ENCODE data around the gene COL27A1. TPM values are rescaled to one million over a fixed set of nuclear protein-coding genes. Genes with fewer than 3 reads are reported as not detected.

COL27A1 gene
- total RNA-seq, 5 donors from 2014 or later (not counting 1 experiment from before 2014, with no cell fraction given) = 0.53 to 1.7 (median 0.95) TPM

DNA sequence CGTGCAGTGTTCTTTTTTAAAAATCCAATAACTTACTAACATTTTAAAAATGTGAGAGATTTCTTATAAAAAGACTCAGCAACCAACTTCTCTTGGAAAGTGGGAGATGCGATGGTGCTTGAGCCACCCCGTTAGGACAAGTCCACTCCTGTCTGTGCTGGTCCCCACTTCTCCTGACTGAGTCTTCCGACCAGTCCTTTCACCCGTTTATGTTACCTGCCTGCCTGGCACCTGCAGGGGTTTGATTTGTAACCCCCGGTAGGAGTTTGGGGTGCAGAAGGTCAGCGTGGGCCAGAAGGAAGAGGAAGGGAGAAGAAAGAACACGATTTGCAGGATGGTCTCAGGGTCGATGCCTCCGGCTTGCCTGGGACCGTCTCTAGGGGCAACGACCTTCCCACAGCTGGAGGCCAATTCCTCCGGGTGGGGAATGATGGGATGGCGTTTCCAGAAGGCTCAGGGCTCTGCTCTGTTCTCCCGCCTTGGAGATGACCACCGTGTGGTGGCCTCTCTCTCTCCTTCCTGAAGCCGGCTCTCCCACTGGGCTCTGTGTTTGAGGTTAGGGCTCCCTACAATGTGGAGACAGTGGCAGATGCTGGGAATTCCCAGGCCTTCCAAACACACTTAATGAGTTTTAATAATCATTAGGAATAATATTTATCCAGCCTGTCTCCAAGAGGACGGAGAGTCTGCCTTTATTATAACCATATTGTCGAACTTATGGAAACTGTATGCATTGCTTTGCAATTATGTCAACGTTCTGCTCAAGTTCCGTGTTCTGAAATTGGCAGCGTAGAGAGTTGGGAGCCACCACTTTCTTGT is 14.8 kb downstream of the COL27A1 start:
- no peaks in the 10 kb centered on the region for H3K4me1 ChIP-seq (ENCODE audit: control insufficient read depth in 1 of 2, extremely low read depth in 1 of 2, insufficient read depth in 2 of 2, low read length in 2 of 2)
- ATAC-seq (replicated peaks in 1 of 4) (no peak), DNase-seq (no peak)
- no peaks in the 10 kb centered on the region for H3K9me3 ChIP-seq
- H3K27ac ChIP-seq (ENCODE audit: low read length) = no peak overlapping the region
- no peaks in the 10 kb centered on the region for H3K36me3 ChIP-seq (ENCODE audit: control insufficient read depth in 2 of 2, extremely low read depth in 1 of 2, insufficient read depth in 1 of 2, low read length in 1 of 2)
- Mint-ChIP-seq H3K4me1 (no peaks in the 10 kb centered on the region), H3K27me3 (peaks cover 0 to 9% of the 10 kb centered on the region in 2 donors), H3K27ac (no peak overlapping the region), H3K9me3 (no peaks in the 10 kb centered on the region), H3K36me3 (no peaks in the 10 kb centered on the region), H3K4me3 (no peak overlapping the region)
- POLR2A ChIA-PET = no interaction called here
- peaks cover 0 to 26% of the 10 kb centered on the region in 2 experiments for H3K27me3 ChIP-seq (replicated peaks in 1 of 2; ENCODE audit: control insufficient read depth in 2 of 2, extremely low read depth in 1 of 2, insufficient read depth in 2 of 2, low read length in 1 of 2)
- 84% methylated on average over 10 of the region's 22 CpGs for WGBS (ENCODE audit: insufficient coverage)
- CTCF ChIA-PET = no interaction called here
- H3K4me3 ChIP-seq (ENCODE audit: control insufficient read depth in 1 of 2, extremely low read depth in 1 of 2, low read length in 1 of 2) = no peak overlapping the region

GRCh38 chr9:114170771-114171461 is 15.6 kb downstream of the COL27A1 start:
- no peaks in the 10 kb centered on the region for H3K36me3 ChIP-seq (ENCODE audit: control insufficient read depth in 2 of 2, extremely low read depth in 1 of 2, insufficient read depth in 1 of 2, low read length in 1 of 2)
- no peaks in the 10 kb centered on the region for H3K4me1 Mint-ChIP-seq
- peaks cover 0 to 26% of the 10 kb centered on the region in 2 experiments for H3K27me3 ChIP-seq (replicated peaks in 1 of 2; ENCODE audit: control insufficient read depth in 2 of 2, extremely low read depth in 1 of 2, insufficient read depth in 2 of 2, low read length in 1 of 2)
- no peak overlapping the region for H3K4me3 ChIP-seq (ENCODE audit: control insufficient read depth in 1 of 2, extremely low read depth in 1 of 2, low read length in 1 of 2)
- no peaks in the 10 kb centered on the region for H3K9me3 Mint-ChIP-seq
- H3K27me3 Mint-ChIP-seq = peaks cover 0 to 9% of the 10 kb centered on the region in 2 donors
- no peaks in the 10 kb centered on the region for H3K9me3 ChIP-seq
- ChIA-PET CTCF (no interaction called here), POLR2A (no interaction called here)
- no peak overlapping the region for H3K27ac ChIP-seq (ENCODE audit: low read length)
- WGBS (ENCODE audit: insufficient coverage) = 70% methylated on average over 2 of the region's 11 CpGs
- H3K36me3 Mint-ChIP-seq = no peaks in the 10 kb centered on the region
- DNase-seq (no peak), ATAC-seq (replicated peaks in 1 of 4) (no peak)
- no peaks in the 10 kb centered on the region for H3K4me1 ChIP-seq (ENCODE audit: control insufficient read depth in 1 of 2, extremely low read depth in 1 of 2, insufficient read depth in 2 of 2, low read length in 2 of 2)
- no peak overlapping the region for H3K4me3 Mint-ChIP-seq
- H3K27ac Mint-ChIP-seq = no peak overlapping the region

DNA sequence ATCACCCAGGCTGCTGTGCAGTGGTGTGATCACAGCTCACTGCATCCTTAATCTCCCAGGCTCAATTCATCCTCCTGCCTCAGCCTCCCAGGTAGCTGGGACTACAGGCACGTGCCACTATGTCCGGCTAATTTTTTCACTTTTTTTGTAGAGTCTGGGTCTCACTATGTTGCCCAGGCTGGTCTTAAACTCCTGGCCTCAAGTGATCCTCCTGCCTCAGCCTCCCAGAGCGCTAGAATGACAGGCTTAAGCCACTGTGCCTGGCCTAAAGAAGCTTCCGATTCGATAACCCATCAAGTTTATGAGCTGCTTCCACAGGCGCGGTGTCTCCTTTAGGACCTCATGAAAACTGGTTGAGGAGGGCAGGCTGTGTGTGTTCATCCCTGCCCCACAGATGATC is 16.2 kb downstream of the COL27A1 start:
- Mint-ChIP-seq H3K4me3 (no peak overlapping the region), H3K36me3 (no peaks in the 10 kb centered on the region), H3K4me1 (no peaks in the 10 kb centered on the region), H3K27me3 (peaks cover 0 to 9% of the 10 kb centered on the region in 2 donors), H3K27ac (no peak overlapping the region), H3K9me3 (no peaks in the 10 kb centered on the region)
- 88% methylated on average over 5 of the region's 7 CpGs for WGBS (ENCODE audit: insufficient coverage)
- no peak overlapping the region for H3K4me3 ChIP-seq (ENCODE audit: control insufficient read depth in 1 of 2, extremely low read depth in 1 of 2, low read length in 1 of 2)
- no peaks in the 10 kb centered on the region for H3K9me3 ChIP-seq
- H3K36me3 ChIP-seq (ENCODE audit: control insufficient read depth in 2 of 2, extremely low read depth in 1 of 2, insufficient read depth in 1 of 2, low read length in 1 of 2) = no peaks in the 10 kb centered on the region
- POLR2A ChIA-PET = no interaction called here
- no peaks in the 10 kb centered on the region for H3K4me1 ChIP-seq (ENCODE audit: control insufficient read depth in 1 of 2, extremely low read depth in 1 of 2, insufficient read depth in 2 of 2, low read length in 2 of 2)
- H3K27ac ChIP-seq (ENCODE audit: low read length) = no peak overlapping the region
- peaks cover 0 to 24% of the 10 kb centered on the region in 2 experiments for H3K27me3 ChIP-seq (replicated peaks in 1 of 2; ENCODE audit: control insufficient read depth in 2 of 2, extremely low read depth in 1 of 2, insufficient read depth in 2 of 2, low read length in 1 of 2)
- no peak for ATAC-seq (replicated peaks in 1 of 4)
- CTCF ChIA-PET = no interaction called here
- DNase-seq = no peak

GRCh38 chr9:114172981-114173833 is 17.9 kb downstream of the COL27A1 start:
- H3K4me1 Mint-ChIP-seq = no peaks in the 10 kb centered on the region
- no peaks in the 10 kb centered on the region for H3K36me3 Mint-ChIP-seq
- ATAC-seq (replicated peaks in 1 of 4) (no peak), DNase-seq (no peak)
- H3K27me3 ChIP-seq (replicated peaks in 1 of 2; ENCODE audit: control insufficient read depth in 2 of 2, extremely low read depth in 1 of 2, insufficient read depth in 2 of 2, low read length in 1 of 2) = peaks cover 0 to 24% of the 10 kb centered on the region in 2 experiments
- no peaks in the 10 kb centered on the region for H3K4me1 ChIP-seq (ENCODE audit: control insufficient read depth in 1 of 2, extremely low read depth in 1 of 2, insufficient read depth in 2 of 2, low read length in 2 of 2)
- H3K36me3 ChIP-seq (ENCODE audit: control insufficient read depth in 2 of 2, extremely low read depth in 1 of 2, insufficient read depth in 1 of 2, low read length in 1 of 2) = no peaks in the 10 kb centered on the region
- no peaks in the 10 kb centered on the region for H3K9me3 ChIP-seq
- no peak overlapping the region for H3K4me3 ChIP-seq (ENCODE audit: control insufficient read depth in 1 of 2, extremely low read depth in 1 of 2, low read length in 1 of 2)
- ChIA-PET POLR2A (no interaction called here), CTCF (no interaction called here)
- H3K27ac Mint-ChIP-seq = no peak overlapping the region
- H3K9me3 Mint-ChIP-seq = no peaks in the 10 kb centered on the region
- H3K27ac ChIP-seq (ENCODE audit: low read length) = no peak overlapping the region
- H3K4me3 Mint-ChIP-seq = no peak overlapping the region
- H3K27me3 Mint-ChIP-seq = peaks cover 4 to 8% of the 10 kb centered on the region in 2 donors
- WGBS (ENCODE audit: insufficient coverage) = 83% methylated on average over 16 of the region's 20 CpGs

DNA sequence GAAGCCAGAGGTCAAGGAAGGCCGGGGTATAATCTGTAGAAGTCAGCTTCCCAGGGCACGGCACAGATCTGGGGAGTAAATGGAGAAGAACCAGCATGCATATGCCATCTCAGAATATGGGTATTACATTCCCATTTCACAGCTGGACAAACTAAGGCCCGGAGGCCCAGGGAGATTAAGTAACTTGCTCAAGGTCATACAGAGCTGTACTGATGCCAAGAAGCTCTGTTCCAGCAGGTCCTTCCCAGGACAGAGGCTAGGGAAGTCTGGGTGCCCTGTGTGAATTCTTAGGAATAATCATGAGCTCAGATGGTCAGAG is 19.2 kb downstream of the COL27A1 start:
- Mint-ChIP-seq H3K27ac (no peak overlapping the region), H3K4me3 (no peak overlapping the region), H3K36me3 (no peaks in the 10 kb centered on the region), H3K27me3 (peaks cover 4% of the 10 kb centered on the region in 2 donors), H3K9me3 (no peaks in the 10 kb centered on the region), H3K4me1 (no peaks in the 10 kb centered on the region)
- Histone ChIP-seq H3K27me3 (replicated peaks in 1 of 2; ENCODE audit: control insufficient read depth in 2 of 2, extremely low read depth in 1 of 2, insufficient read depth in 2 of 2, low read length in 1 of 2) (peaks cover 0 to 22% of the 10 kb centered on the region in 2 experiments), H3K4me3 (ENCODE audit: control insufficient read depth in 1 of 2, extremely low read depth in 1 of 2, low read length in 1 of 2) (no peak overlapping the region), H3K36me3 (ENCODE audit: control insufficient read depth in 2 of 2, extremely low read depth in 1 of 2, insufficient read depth in 1 of 2, low read length in 1 of 2) (no peaks in the 10 kb centered on the region), H3K27ac (ENCODE audit: low read length) (no peak overlapping the region), H3K4me1 (ENCODE audit: control insufficient read depth in 1 of 2, extremely low read depth in 1 of 2, insufficient read depth in 2 of 2, low read length in 2 of 2) (no peaks in the 10 kb centered on the region), H3K9me3 (no peaks in the 10 kb centered on the region)
- ATAC-seq (replicated peaks in 1 of 4) (no peak), DNase-seq (no peak)
- CTCF ChIA-PET = no interaction called here
- 100% methylated on average over 1 of the region's 3 CpGs for WGBS (ENCODE audit: insufficient coverage)
- POLR2A ChIA-PET = no interaction called here

DNA sequence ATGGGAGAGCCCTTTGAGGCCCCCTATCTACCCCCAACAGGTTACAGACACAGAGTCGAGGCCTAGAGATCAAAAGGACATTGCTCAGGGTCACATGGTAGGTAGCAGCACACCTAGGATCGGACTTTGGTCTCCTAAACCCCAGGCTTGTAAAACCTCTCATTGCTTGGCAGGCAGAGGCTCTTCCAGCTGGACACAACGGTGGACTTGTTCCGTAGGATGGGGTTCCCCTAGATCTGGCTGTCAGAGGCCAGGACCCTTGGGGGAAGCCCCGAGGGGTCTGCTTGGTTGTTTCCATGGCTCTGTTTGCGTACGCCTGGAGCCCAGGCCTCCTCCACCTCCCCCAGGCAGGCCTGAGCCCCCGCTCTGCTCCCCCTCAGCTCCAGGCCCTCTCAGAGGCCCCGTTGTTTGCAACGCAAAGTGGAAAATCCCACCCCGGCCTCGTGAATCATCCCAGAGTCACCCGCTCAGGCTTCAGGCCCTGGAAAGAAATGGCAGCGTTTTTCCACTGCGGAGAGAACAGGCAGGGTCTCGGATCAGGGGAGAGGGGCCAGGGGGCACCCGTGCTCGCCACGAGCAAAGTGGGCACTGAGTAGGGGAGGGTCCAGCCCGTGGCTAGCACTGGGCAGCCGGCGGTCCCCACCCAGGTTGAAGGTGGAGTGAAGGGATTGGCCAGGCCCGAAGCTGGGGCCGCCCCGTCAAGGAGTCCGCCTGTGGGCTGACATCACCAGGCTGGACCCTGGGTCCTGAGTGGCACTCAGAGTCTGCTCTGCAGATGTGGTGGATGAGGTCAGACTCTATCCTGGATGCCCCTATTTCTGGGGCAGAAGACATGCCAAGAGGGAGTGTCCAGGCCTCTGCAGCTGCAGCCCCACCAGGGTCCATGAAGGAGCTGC is 19.8 kb downstream of the COL27A1 start:
- Histone ChIP-seq H3K9me3 (no peaks in the 10 kb centered on the region), H3K4me3 (ENCODE audit: control insufficient read depth in 1 of 2, extremely low read depth in 1 of 2, low read length in 1 of 2) (no peak overlapping the region), H3K27ac (ENCODE audit: low read length) (no peak overlapping the region), H3K27me3 (replicated peaks in 1 of 2; ENCODE audit: control insufficient read depth in 2 of 2, extremely low read depth in 1 of 2, insufficient read depth in 2 of 2, low read length in 1 of 2) (peaks cover 0 to 19% of the 10 kb centered on the region in 2 experiments), H3K4me1 (ENCODE audit: control insufficient read depth in 1 of 2, extremely low read depth in 1 of 2, insufficient read depth in 2 of 2, low read length in 2 of 2) (no peaks in the 10 kb centered on the region), H3K36me3 (ENCODE audit: control insufficient read depth in 2 of 2, extremely low read depth in 1 of 2, insufficient read depth in 1 of 2, low read length in 1 of 2) (no peaks in the 10 kb centered on the region)
- Mint-ChIP-seq H3K9me3 (no peaks in the 10 kb centered on the region), H3K27me3 (peaks cover 4% of the 10 kb centered on the region in 2 donors), H3K27ac (no peak overlapping the region), H3K36me3 (no peaks in the 10 kb centered on the region), H3K4me1 (no peaks in the 10 kb centered on the region), H3K4me3 (no peak overlapping the region)
- ATAC-seq (replicated peaks in 1 of 4) (no peak), DNase-seq (no peak)
- ChIA-PET POLR2A (no interaction called here), CTCF (no interaction called here)
- WGBS (ENCODE audit: insufficient coverage) = 76% methylated on average over 23 of the region's 26 CpGs

Measured in T-cell (primary cell).